A673 (cell line): Measurements from ENCODE around the gene VSIR. TPM values are rescaled to one million over a fixed set of nuclear protein-coding genes. Genes with fewer than 3 reads are reported as not detected.

ENCODE experiments used
- BruUV-seq: library from RNA; stranded (reverse); fragments of 400-500 nt; replicated peaks from 2 replicates; lab custom pipeline; 2021; lab: Mats Ljungman, UMichigan
- CTCF ChIA-PET: fragments of 300-600 bp; sonication (Branson Sonifier 250); formaldehyde crosslinking; loops from one replicate; lab custom pipeline; 2022; ENCODE audit warnings: antibody characterized with exemption; lab: Charles Lee
- POLR2A ChIA-PET: fragments of 300-600 bp; sonication (Branson Sonifier 250); formaldehyde crosslinking; loops from one replicate; lab custom pipeline; 2022; ENCODE audit warnings: antibody characterized with exemption; ENCODE audit not compliant: low non-redundant PET; lab: Charles Lee
- DNase-seq: peaks from one replicate; pipeline ENCODE4 v3.0.0-alpha.2; 2015; ENCODE audit warnings: low spot score
- H3K27ac ChIP-seq: fragments of 200-600 bp; sonication (generic); 2 replicates; pipeline ENCODE4 v1.5.1; 2016; ENCODE audit warnings: mixed run types, low read depth, mild to moderate bottlenecking, mixed read lengths, antibody characterized with exemption, low read length; ENCODE audit not compliant: poor library complexity, severe bottlenecking
- H3K27me3 ChIP-seq: fragments of 200-600 bp; sonication (generic); replicated peaks from 2 replicates; pipeline ENCODE4 v1.6.1; 2017; ENCODE audit warnings: mixed run types, low read depth, mild to moderate bottlenecking, mixed read lengths, antibody characterized with exemption, low read length; ENCODE audit not compliant: insufficient read depth, poor library complexity
- H3K36me3 ChIP-seq: fragments of 200-600 bp; sonication (generic); 2 replicates; pipeline ENCODE4 v1.6.1; 2016; ENCODE audit warnings: mixed run types, mild to moderate bottlenecking, mixed read lengths, antibody characterized with exemption, low read length; ENCODE audit not compliant: insufficient read depth, poor library complexity, severe bottlenecking
- H3K4me1 ChIP-seq: fragments of 200-600 bp; sonication (generic); 2 replicates; pipeline ENCODE4 v1.6.1; 2017; ENCODE audit warnings: mixed run types, mild to moderate bottlenecking, mixed read lengths, antibody characterized with exemption, low read length; ENCODE audit not compliant: insufficient read depth, poor library complexity, severe bottlenecking
- H3K4me3 ChIP-seq: fragments of 200-600 bp; sonication (generic); 2 replicates; pipeline ENCODE4 v1.5.1; 2016; ENCODE audit warnings: low read depth, mixed run types, mild to moderate bottlenecking, mixed read lengths, low read length; ENCODE audit not compliant: poor library complexity, severe bottlenecking
- H3K9me3 ChIP-seq: fragments of 200-600 bp; sonication (generic); 2 replicates; pipeline ENCODE4 v1.6.1; 2016; ENCODE audit warnings: mixed run types, low read depth, mild to moderate bottlenecking, mixed read lengths, antibody characterized with exemption, low read length; ENCODE audit not compliant: poor library complexity, severe bottlenecking
- EZH2 ChIP-seq: fragments of 200-600 bp; sonication (generic); IDR thresholded peaks from 2 replicates; pipeline ENCODE4 v1.6.1; 2017; ENCODE audit warnings: borderline replicate concordance, low read depth, mild to moderate bottlenecking, mixed read lengths, antibody characterized with exemption, low read length; ENCODE audit not compliant: poor library complexity, severe bottlenecking
- intact Hi-C: fragments of 100-400 bp; cut with micrococcal nuclease; formaldehyde crosslinking; loops from one replicate; pipeline ENCODE4 v1.10.0; 2022; ENCODE audit not compliant: unreplicated experiment
- total RNA-seq: library from RNA; stranded (reverse); gene quantifications from 2 replicates; pipeline ENCODE4 v1.2.3, GENCODE V29; 2021
- TF ChIP-seq, protein P1 (sequence below): fragments of 300-800, 200-600 bp; sonication (generic); conservative IDR thresholded peaks from 2 replicates; pipeline ENCODE4 v1.5.1; 2017; ENCODE audit warnings: low read depth, mild to moderate bottlenecking, antibody characterized with exemption, low read length, moderate library complexity, mixed read lengths

VSIR gene
- total RNA-seq, 1 experiment from 2014 or later = not detected

- Histone ChIP-seq H3K27ac (no peak overlapping the region), H3K36me3 (no peaks in the 10 kb centered on the region), H3K4me3 (no peak overlapping the region), H3K9me3 (no peaks in the 10 kb centered on the region), H3K27me3 (no peaks in the 10 kb centered on the region), H3K4me1 (peaks cover 5% of the 10 kb centered on the region)
- TF ChIP-seq, protein P1, sequence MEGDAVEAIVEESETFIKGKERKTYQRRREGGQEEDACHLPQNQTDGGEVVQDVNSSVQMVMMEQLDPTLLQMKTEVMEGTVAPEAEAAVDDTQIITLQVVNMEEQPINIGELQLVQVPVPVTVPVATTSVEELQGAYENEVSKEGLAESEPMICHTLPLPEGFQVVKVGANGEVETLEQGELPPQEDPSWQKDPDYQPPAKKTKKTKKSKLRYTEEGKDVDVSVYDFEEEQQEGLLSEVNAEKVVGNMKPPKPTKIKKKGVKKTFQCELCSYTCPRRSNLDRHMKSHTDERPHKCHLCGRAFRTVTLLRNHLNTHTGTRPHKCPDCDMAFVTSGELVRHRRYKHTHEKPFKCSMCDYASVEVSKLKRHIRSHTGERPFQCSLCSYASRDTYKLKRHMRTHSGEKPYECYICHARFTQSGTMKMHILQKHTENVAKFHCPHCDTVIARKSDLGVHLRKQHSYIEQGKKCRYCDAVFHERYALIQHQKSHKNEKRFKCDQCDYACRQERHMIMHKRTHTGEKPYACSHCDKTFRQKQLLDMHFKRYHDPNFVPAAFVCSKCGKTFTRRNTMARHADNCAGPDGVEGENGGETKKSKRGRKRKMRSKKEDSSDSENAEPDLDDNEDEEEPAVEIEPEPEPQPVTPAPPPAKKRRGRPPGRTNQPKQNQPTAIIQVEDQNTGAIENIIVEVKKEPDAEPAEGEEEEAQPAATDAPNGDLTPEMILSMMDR = no peak
- TF ChIP-seq EZH2 = no peak
- intact Hi-C loops = no loop called here
- CTCF ChIA-PET = no interaction called here
- DNase-seq = peak; percentile 44
- POLR2A ChIA-PET = no interaction called here
- BruUV-seq = no TSS peak
Observed at GRCh38 chr10:71729161-71729636, 44.1 kb downstream of the VSIR start.

DNA sequence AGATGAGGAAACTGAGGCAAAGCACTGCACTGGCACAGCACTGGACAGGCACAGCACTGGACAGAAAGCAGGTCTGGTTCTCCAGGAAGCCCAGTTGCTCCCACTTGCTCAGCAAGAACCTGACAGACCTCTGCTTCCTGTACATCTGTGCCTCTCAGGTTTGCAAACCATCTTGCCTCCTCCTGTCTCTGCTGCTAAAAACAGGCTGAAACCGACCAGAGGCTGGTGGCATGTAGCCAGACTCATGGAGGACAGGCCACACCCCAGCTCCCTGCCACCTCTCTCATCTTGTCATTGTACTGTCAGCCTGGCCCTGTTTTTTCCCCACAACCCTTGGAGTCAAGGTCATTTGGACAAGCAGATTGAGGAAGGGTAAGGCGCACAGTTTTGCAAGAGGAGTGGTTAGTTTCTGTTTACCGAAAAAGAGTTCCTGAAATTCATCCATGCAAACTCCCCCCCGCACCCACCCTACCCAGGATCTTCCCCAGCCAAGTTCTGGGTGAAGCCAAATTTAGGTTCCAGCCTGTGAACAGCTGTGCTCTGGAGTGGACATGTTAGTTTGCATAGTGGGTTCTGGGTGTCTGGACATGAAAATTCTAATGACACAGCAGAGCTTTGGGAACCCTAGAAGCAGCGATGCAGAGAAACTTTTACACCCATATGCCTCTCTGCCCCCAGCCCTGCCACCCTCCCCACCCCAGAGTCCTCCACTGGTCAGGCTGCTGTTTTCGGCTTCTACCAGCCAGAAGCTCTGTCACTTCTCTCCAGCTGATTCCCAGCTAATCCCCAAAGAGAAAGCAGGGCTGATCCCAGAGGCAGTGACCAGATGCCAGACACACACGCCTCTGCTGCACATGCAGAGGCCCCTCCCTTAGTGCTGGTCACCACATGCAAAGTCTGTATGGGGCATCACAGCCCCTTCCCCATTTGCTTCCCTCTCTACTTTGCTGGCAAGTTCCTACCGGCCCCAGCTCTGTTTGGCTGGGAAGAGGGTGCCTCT lies 45.3 kb downstream of the VSIR start:
- TF ChIP-seq, protein P1 = no peak
- no peak for TF ChIP-seq EZH2
- Histone ChIP-seq H3K27ac (no peak overlapping the region), H3K36me3 (no peaks in the 10 kb centered on the region), H3K4me3 (no peak overlapping the region), H3K27me3 (no peaks in the 10 kb centered on the region), H3K9me3 (no peaks in the 10 kb centered on the region), H3K4me1 (peaks cover 5% of the 10 kb centered on the region)
- CTCF ChIA-PET = no interaction called here
- POLR2A ChIA-PET = no interaction called here
- no TSS peak for BruUV-seq
- DNase-seq = no peak
- intact Hi-C loops = no loop called here

DNA sequence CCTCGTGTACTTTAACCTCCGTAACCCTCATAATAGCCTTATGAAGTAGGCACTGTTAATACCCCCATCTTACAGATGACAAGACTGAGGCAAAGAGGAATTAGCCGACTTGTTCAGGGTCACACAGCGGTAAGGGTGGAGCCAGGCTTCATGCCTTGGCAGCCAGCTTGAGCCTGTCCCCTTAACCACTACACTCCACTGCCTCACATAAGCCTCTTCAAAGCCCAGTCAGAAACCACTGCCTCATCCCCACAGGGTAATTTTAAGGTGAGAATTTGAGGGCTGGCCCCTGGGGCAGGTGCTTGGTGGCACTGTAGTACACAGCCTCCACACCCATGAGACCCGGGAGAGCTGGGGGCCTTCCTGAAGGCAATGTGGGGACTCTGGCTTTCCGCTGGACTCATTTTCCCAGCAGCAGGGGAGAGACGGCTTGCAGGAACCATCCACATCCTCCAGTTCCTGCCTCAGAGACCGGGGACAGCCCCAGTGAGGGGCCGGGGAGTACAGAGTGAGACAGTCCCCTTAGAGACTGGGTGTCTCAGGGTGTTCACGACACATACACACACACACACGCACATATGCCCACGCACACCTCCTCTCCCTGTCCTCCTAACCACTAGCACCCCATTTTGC lies 46.1 kb downstream of the VSIR start:
- no peaks in the 10 kb centered on the region for H3K27me3 ChIP-seq
- no peak for DNase-seq
- POLR2A ChIA-PET = no interaction called here
- no peaks in the 10 kb centered on the region for H3K36me3 ChIP-seq
- BruUV-seq = no TSS peak
- CTCF ChIA-PET = no interaction called here
- no peak for TF ChIP-seq EZH2
- no peak overlapping the region for H3K27ac ChIP-seq
- intact Hi-C loops = no loop called here
- H3K4me3 ChIP-seq = no peak overlapping the region
- no peaks in the 10 kb centered on the region for H3K9me3 ChIP-seq
- H3K4me1 ChIP-seq = peaks cover 5% of the 10 kb centered on the region
